Thyroid gland (tissue), 4 donors: ENCODE results near the gene TK1.

ENCODE experiments used
- CTCF ChIP-seq, 6 experiments: fragments of 200-600 bp in 3 of 6; fragments of 450-650 bp in 3 of 6; sonication (generic) in 3 of 6; IDR thresholded peaks; one replicate each; pipeline ENCODE4 v1.5.1; 2016 to 2019; ENCODE audit warnings: antibody characterized with exemption in 6 of 6, mild to moderate bottlenecking in 2 of 6, inconsistent platforms in 1 of 6, moderate library complexity in 1 of 6
- POLR2A ChIP-seq, 2 donors: fragments of 450-650 bp; IDR thresholded peaks; one replicate each; pipeline ENCODE4 v1.6.1; 2017; ENCODE audit warnings: antibody characterized with exemption in 2 of 2, mild to moderate bottlenecking in 2 of 2, moderate library complexity in 1 of 2

GRCh38 chr17:78233678-78234077 lies 46.8 kb upstream of the TK1 start:
- TF ChIP-seq CTCF (IDR thresholded peaks at IDR 0.05) = no peak
- TF ChIP-seq POLR2A (IDR thresholded peaks at IDR 0.05) = no peak
